Right lobe of liver (tissue), 6 donors: ENCODE results near the gene COPG1. TPM values are rescaled to one million over a fixed set of nuclear protein-coding genes. Genes with fewer than 3 reads are reported as not detected.

ENCODE experiments used
- ATAC-seq, 4 donors: fragments of 200-7000 bp; cut with Tn5 transposase; one replicate each; pipeline ENCODE4 v1.9.1; 2020; ENCODE audit warnings: mild to moderate bottlenecking in 4 of 4, moderate library complexity in 4 of 4
- DNase-seq, 3 donors: peaks; one replicate each; pipeline ENCODE4 v3.0.0-alpha.2; 2020
- H3K27ac ChIP-seq, 3 donors: fragments of 200-600 bp; one replicate each; pipeline ENCODE4 v1.8.0; 2022
- H3K27me3 ChIP-seq, 2 donors: fragments of 200-600 bp; one replicate each; pipeline ENCODE4 v1.8.0; 2022
- H3K36me3 ChIP-seq, 4 donors: fragments of 200-600 bp; sonication (generic) in 1 of 4; one replicate each; pipeline versions ENCODE4 v1.5.1 to v1.8.0; 2017 to 2022; ENCODE audit warnings: control low read depth in 1 of 4
- H3K4me1 ChIP-seq, 4 donors: fragments of 200-600 bp; sonication (generic) in 1 of 4; one replicate each; pipeline versions ENCODE4 v1.5.1 to v1.8.0; 2017 to 2022; ENCODE audit warnings: control low read depth in 1 of 4
- H3K4me3 ChIP-seq, 3 donors: fragments of 200-600 bp; one replicate each; pipeline ENCODE4 v1.8.0; 2022
- H3K9me3 ChIP-seq, 4 donors: fragments of 200-600 bp; sonication (generic) in 1 of 4; one replicate each; pipeline versions ENCODE4 v1.5.1 to v1.8.0; 2017 to 2022; ENCODE audit warnings: control low read depth in 1 of 4
- POLR2A ChIP-seq: fragments of 450-650 bp; IDR thresholded peaks from one replicate; pipeline ENCODE4 v1.6.1; 2017; ENCODE audit warnings: antibody characterized with exemption, mild to moderate bottlenecking
- WGBS: methylation state at CpG from one replicate; pipeline ENCODE4 v1.1.6; 2018; ENCODE audit warnings: low coverage, low lambda C conversion rate; ENCODE audit not compliant: insufficient coverage; ENCODE audit errors: missing lambda C conversion rate; 5-methylcytosine and 5-hydroxymethylcytosine counted together
- intact Hi-C, 2 donors: fragments of 100-400 bp; cut with DNase I; formaldehyde crosslinking; loops; one replicate each; pipeline versions ENCODE4 v1.11.2 to v1.14.1; 2022
- total RNA-seq, 6 experiments: library from RNA; depleted of rRNA in 2 of 6; stranded (reverse); fragments of >200 nt in 2 of 6; fragmentation: NEBNext Ultra II Directional in 3 of 6; extraction: Animal tissue kit (Norgen Biotek cat#: 25700) in 3 of 6; gene quantifications; one replicate each; pipeline versions ENCODE4 v1.1.0 to v1.2.4, GENCODE V29; 2016 to 2023
- TF ChIP-seq, protein P1 (sequence below), 4 donors: fragments of 200-600 bp in 3 of 4; fragments of 450-650 bp in 1 of 4; IDR thresholded peaks; one replicate each; pipeline versions ENCODE4 v1.5.1 to v1.8.0; 2016 to 2022; ENCODE audit warnings: antibody characterized with exemption in 4 of 4, mild to moderate bottlenecking in 2 of 4
- donor health status: DM: no; HTN: yes; CAD: no.
- donor health status: DM: no; HTN: no; CAD: no.
- donor health status: DM: no; HTN: no; CAD: no.
- donor health status: DM: no; HTN: yes; CAD: no.
- donor health status: DM: no; HTN: yes; CAD: no.

The COPG1 gene
- total RNA-seq, 6 experiments from 2014 or later: 75.9 to 140 (median 119) TPM

GRCh38 chr3:129317848-129318247 is 68.4 kb downstream of the COPG1 start:
- WGBS: 29% methylated on average over 1 of the region's 5 CpGs
- Histone ChIP-seq H3K27ac (no peak overlapping the region), H3K36me3 (no peaks in the 10 kb centered on the region), H3K4me3 (no peak overlapping the region), H3K9me3 (no peaks in the 10 kb centered on the region), H3K4me1 (peaks cover 0 to 20% (median 6%) of the 10 kb centered on the region in 4 donors), H3K27me3 (no peaks in the 10 kb centered on the region)
- intact Hi-C loops: no loop called here
- no peak for TF ChIP-seq POLR2A
- TF ChIP-seq, protein P1, sequence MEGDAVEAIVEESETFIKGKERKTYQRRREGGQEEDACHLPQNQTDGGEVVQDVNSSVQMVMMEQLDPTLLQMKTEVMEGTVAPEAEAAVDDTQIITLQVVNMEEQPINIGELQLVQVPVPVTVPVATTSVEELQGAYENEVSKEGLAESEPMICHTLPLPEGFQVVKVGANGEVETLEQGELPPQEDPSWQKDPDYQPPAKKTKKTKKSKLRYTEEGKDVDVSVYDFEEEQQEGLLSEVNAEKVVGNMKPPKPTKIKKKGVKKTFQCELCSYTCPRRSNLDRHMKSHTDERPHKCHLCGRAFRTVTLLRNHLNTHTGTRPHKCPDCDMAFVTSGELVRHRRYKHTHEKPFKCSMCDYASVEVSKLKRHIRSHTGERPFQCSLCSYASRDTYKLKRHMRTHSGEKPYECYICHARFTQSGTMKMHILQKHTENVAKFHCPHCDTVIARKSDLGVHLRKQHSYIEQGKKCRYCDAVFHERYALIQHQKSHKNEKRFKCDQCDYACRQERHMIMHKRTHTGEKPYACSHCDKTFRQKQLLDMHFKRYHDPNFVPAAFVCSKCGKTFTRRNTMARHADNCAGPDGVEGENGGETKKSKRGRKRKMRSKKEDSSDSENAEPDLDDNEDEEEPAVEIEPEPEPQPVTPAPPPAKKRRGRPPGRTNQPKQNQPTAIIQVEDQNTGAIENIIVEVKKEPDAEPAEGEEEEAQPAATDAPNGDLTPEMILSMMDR (IDR thresholded peaks at IDR 0.05): no peak
- ATAC-seq (no peak), DNase-seq (no peak)

- DNase-seq: no peak
- Histone ChIP-seq H3K4me3 (no peak overlapping the region), H3K27me3 (no peaks in the 10 kb centered on the region), H3K9me3 (no peaks in the 10 kb centered on the region), H3K27ac (no peak overlapping the region), H3K4me1 (peaks cover 0 to 13% (median 4%) of the 10 kb centered on the region in 4 donors), H3K36me3 (no peaks in the 10 kb centered on the region)
- TF ChIP-seq POLR2A: no peak
- TF ChIP-seq, protein P1 (IDR thresholded peaks at IDR 0.05): no peak
- intact Hi-C loops: no loop called here
- 88% methylated on average over 3 of the region's 15 CpGs for WGBS
- ATAC-seq: no peak
Observed at GRCh38 chr3:129318921-129319320, 69.5 kb downstream of the COPG1 start.

- H3K27me3 ChIP-seq: no peaks in the 10 kb centered on the region
- H3K9me3 ChIP-seq: no peaks in the 10 kb centered on the region
- intact Hi-C loops: loop anchor here in 1 of 2 donors (5.0 kb wide), 1 partner anchor 33 kb away; no protein-coding TSS in a partner anchor
- H3K36me3 ChIP-seq: no peaks in the 10 kb centered on the region
- no peak for ATAC-seq
- H3K4me3 ChIP-seq: no peak overlapping the region
- TF ChIP-seq, protein P1 (IDR thresholded peaks at IDR 0.05): no peak
- no peak for TF ChIP-seq POLR2A
- 96% methylated on average over 3 of the region's 8 CpGs for WGBS
- H3K4me1 ChIP-seq: peaks cover 0 to 5% (median 0%) of the 10 kb centered on the region in 4 donors
- DNase-seq: no peak
- no peak overlapping the region for H3K27ac ChIP-seq
Observed at GRCh38 chr3:129320261-129320660, 70.9 kb downstream of the COPG1 start.

DNA sequence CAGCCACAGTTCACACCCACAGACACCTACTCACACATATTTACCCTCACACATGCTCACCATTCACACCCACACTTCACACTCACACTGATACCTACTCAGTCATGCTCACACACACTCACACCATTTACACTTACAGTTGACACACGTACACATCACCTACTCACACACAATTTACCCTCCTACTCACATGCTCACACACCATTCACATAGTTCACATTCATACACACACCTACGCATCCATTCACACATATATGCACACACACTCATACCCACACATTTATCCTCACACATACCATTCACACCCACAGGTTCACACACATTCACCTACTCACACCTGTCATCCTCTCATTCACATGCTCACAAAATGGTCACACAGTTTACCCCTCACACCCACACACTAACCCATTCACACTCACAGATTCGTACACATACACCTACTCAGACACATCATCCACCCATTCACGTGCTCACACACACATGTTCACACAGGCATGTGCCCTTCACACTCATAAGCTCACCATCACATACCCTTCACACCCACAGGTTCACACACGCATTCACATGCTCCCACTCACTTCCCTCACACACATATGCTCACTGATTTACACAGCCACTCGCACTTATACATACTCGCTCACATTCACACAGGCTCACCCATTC is 71.5 kb downstream of the COPG1 start:
- no peaks in the 10 kb centered on the region for H3K9me3 ChIP-seq
- DNase-seq: no peak

More for the DNA sequence above, 71.5 kb downstream of the COPG1 start:
- H3K4me1 ChIP-seq: peaks cover 0 to 5% (median 0%) of the 10 kb centered on the region in 4 donors
- TF ChIP-seq, protein P1 (IDR thresholded peaks at IDR 0.05): no peak
- TF ChIP-seq POLR2A: no peak
- no peaks in the 10 kb centered on the region for H3K27me3 ChIP-seq
- 92% methylated on average over 7 of the region's 7 CpGs for WGBS
- intact Hi-C loops: loop anchor here in 1 of 2 donors (5.0 kb wide), 1 partner anchor 34 kb away; no protein-coding TSS in a partner anchor
- H3K4me3 ChIP-seq: no peak overlapping the region
- H3K36me3 ChIP-seq: no peaks in the 10 kb centered on the region
- ATAC-seq: no peak
- no peak overlapping the region for H3K27ac ChIP-seq
